ENCODE measurements around the gene PSMD13.

DNA sequence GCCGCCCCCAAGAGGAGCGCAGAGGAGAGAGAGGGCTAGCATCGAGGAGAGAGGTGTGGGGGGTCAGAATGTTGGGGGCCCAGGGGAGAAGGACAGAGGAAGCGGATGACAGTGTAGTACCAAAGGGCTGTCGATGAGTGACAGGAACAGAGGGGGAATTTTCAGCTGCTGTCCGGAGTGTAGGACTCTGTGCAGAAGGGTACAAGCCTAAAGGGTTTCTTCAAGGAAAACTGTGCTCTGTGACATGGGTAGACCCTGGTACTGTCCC lies 36.1 kb downstream of the PSMD13 start:
- TF ChIP-seq, protein P1, sequence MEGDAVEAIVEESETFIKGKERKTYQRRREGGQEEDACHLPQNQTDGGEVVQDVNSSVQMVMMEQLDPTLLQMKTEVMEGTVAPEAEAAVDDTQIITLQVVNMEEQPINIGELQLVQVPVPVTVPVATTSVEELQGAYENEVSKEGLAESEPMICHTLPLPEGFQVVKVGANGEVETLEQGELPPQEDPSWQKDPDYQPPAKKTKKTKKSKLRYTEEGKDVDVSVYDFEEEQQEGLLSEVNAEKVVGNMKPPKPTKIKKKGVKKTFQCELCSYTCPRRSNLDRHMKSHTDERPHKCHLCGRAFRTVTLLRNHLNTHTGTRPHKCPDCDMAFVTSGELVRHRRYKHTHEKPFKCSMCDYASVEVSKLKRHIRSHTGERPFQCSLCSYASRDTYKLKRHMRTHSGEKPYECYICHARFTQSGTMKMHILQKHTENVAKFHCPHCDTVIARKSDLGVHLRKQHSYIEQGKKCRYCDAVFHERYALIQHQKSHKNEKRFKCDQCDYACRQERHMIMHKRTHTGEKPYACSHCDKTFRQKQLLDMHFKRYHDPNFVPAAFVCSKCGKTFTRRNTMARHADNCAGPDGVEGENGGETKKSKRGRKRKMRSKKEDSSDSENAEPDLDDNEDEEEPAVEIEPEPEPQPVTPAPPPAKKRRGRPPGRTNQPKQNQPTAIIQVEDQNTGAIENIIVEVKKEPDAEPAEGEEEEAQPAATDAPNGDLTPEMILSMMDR (IDR thresholded peaks at IDR 0.05; ENCODE audit: low read depth, low read length, missing input control): no peak
- TF ChIP-seq, protein P2, sequence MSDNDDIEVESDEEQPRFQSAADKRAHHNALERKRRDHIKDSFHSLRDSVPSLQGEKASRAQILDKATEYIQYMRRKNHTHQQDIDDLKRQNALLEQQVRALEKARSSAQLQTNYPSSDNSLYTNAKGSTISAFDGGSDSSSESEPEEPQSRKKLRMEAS (IDR thresholded peaks at IDR 0.05): no peak
- TF ChIP-seq YY1 (IDR thresholded peaks at IDR 0.05) (no peak), JUND (IDR thresholded peaks at IDR 0.05) (no peak), EGR1 (IDR thresholded peaks at IDR 0.05; ENCODE audit: low read depth in 2 of 2) (no peak), RAD21 (IDR thresholded peaks at IDR 0.05) (no peak), RXRA (IDR thresholded peaks at IDR 0.05) (no peak), SP1 (IDR thresholded peaks at IDR 0.05) (no peak), TAF1 (conservative IDR thresholded peaks at IDR 0.05) (no peak), FOXA1 (IDR thresholded peaks at IDR 0.05) (no peak)
- TF ChIP-seq, protein P3, sequence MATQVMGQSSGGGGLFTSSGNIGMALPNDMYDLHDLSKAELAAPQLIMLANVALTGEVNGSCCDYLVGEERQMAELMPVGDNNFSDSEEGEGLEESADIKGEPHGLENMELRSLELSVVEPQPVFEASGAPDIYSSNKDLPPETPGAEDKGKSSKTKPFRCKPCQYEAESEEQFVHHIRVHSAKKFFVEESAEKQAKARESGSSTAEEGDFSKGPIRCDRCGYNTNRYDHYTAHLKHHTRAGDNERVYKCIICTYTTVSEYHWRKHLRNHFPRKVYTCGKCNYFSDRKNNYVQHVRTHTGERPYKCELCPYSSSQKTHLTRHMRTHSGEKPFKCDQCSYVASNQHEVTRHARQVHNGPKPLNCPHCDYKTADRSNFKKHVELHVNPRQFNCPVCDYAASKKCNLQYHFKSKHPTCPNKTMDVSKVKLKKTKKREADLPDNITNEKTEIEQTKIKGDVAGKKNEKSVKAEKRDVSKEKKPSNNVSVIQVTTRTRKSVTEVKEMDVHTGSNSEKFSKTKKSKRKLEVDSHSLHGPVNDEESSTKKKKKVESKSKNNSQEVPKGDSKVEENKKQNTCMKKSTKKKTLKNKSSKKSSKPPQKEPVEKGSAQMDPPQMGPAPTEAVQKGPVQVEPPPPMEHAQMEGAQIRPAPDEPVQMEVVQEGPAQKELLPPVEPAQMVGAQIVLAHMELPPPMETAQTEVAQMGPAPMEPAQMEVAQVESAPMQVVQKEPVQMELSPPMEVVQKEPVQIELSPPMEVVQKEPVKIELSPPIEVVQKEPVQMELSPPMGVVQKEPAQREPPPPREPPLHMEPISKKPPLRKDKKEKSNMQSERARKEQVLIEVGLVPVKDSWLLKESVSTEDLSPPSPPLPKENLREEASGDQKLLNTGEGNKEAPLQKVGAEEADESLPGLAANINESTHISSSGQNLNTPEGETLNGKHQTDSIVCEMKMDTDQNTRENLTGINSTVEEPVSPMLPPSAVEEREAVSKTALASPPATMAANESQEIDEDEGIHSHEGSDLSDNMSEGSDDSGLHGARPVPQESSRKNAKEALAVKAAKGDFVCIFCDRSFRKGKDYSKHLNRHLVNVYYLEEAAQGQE (IDR thresholded peaks at IDR 0.05): no peak
- TF ChIP-seq, protein P4, sequence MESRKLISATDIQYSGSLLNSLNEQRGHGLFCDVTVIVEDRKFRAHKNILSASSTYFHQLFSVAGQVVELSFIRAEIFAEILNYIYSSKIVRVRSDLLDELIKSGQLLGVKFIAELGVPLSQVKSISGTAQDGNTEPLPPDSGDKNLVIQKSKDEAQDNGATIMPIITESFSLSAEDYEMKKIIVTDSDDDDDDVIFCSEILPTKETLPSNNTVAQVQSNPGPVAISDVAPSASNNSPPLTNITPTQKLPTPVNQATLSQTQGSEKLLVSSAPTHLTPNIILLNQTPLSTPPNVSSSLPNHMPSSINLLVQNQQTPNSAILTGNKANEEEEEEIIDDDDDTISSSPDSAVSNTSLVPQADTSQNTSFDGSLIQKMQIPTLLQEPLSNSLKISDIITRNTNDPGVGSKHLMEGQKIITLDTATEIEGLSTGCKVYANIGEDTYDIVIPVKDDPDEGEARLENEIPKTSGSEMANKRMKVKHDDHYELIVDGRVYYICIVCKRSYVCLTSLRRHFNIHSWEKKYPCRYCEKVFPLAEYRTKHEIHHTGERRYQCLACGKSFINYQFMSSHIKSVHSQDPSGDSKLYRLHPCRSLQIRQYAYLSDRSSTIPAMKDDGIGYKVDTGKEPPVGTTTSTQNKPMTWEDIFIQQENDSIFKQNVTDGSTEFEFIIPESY (IDR thresholded peaks at IDR 0.05): no peak

All from liver (tissue), 3 donors.